Ovary (tissue), 9 donors: ENCODE results near the gene URM1. TPM values are rescaled to one million over a fixed set of nuclear protein-coding genes. Genes with fewer than 3 reads are reported as not detected.
"Not testable (repeated sequence)": the region's sequence is repeated elsewhere in the genome, so short reads cannot be mapped to it uniquely, and the experiment has no call there.

ENCODE experiments used
- DNase-seq, 5 donors: peaks; one replicate each; pipeline ENCODE4 v3.0.0-alpha.2; 2019 to 2020
- H3K27ac ChIP-seq, 2 donors: fragments of 200-600 bp; one replicate each; pipeline versions ENCODE4 v1.5.1 to v1.8.0; 2019 to 2022
- H3K27me3 ChIP-seq: fragments of 200-600 bp; one replicate; pipeline ENCODE4 v1.8.0; 2022
- H3K36me3 ChIP-seq: fragments of 200-600 bp; sonication (generic); one replicate; pipeline ENCODE4 v1.5.1; 2019
- H3K4me1 ChIP-seq: one replicate; pipeline ENCODE4 v1.8.1; 2013; ENCODE audit warnings: mild to moderate bottlenecking, moderate library complexity; ENCODE audit not compliant: insufficient read depth
- H3K4me3 ChIP-seq: fragments of 200-600 bp; sonication (generic); one replicate; pipeline ENCODE4 v1.5.1; 2017
- H3K9me3 ChIP-seq, 2 donors: fragments of 200-600 bp in 1 of 2; sonication (generic) in 1 of 2; one replicate each; pipeline versions ENCODE4 v1.5.1 to v1.8.1; 2013 to 2019; ENCODE audit warnings: mild to moderate bottlenecking in 1 of 2, moderate library complexity in 1 of 2
- EP300 ChIP-seq: sonication (generic); formaldehyde crosslinking; IDR thresholded peaks from one replicate; pipeline ENCODE4 v1.6.1; 2017; ENCODE audit warnings: antibody characterized with exemption
- POLR2A ChIP-seq: fragments of 450-650 bp; IDR thresholded peaks from one replicate; pipeline ENCODE4 v1.6.1; 2017; ENCODE audit warnings: antibody characterized with exemption, mild to moderate bottlenecking, moderate library complexity
- WGBS, 3 donors: extraction: QIAGEN DNeasy Blood & Tissue Kit in 1 of 3; methylation state at CpG; one replicate each; pipeline versions ENCODE4 v1.1.5 to v1.1.7; 2013 to 2017; 5-methylcytosine and 5-hydroxymethylcytosine counted together
- intact Hi-C, 4 donors: fragments of 100-400 bp; cut with DNase I; formaldehyde crosslinking; loops; one replicate each; pipeline versions ENCODE4 v1.11.0 to v1.15.1; 2022 to 2023
- polyA plus RNA-seq, 2 donors: library from polyadenylated mRNA; stranded (reverse); fragments of 200-250 nt in 1 of 2; fragments of 350-450 nt in 1 of 2; fragmentation: Illumina TruSeq in 1 of 2; extraction: RNeasy Lipid Tissue Mini Kit (QIAGEN cat#74804) in 1 of 2; gene quantifications; one replicate each; pipeline ENCODE4 v1.2.3, GENCODE V29; 2013 to 2014
- total RNA-seq, 7 donors: library from RNA; depleted of rRNA in 2 of 7; stranded (reverse); fragments of >200 nt in 2 of 7; fragmentation: NEBNext Ultra II Directional in 3 of 7; extraction: Animal tissue kit (Norgen Biotek cat#: 25700) in 3 of 7; gene quantifications; one replicate each; pipeline versions ENCODE4 v1.1.0 to v1.2.4, GENCODE V29; 2016 to 2023
- TF ChIP-seq, protein P1 (sequence below), 3 donors: fragments of 450-650 bp in 2 of 3; fragments of 200-600 bp in 1 of 3; IDR thresholded peaks; one replicate each; pipeline versions ENCODE4 v1.5.1 to v1.8.0; 2016 to 2022; ENCODE audit warnings: antibody characterized with exemption in 3 of 3, mild to moderate bottlenecking in 1 of 3
- donor health status: DM: no; HTN: no; CAD: no; lungs with moderate emphysema.
- donor health status: DM: no; HTN: no; CAD: no.
- donor health status: Bipolar disorder and iron deficiency.
- donor health status: DM: yes; HTN: yes; CAD: no.
- donor health status: DM: no; HTN: no; CAD: no.
- donor health status: DM: yes; HTN: yes; CAD: no.

Gene URM1
- total and polyA plus RNA-seq, 9 donors, result 20.5 to 51.4 (median 36.0) TPM

- no peak for DNase-seq
- WGBS, 3 donors, result 13 to 17% (median 14%) methylated on average over 11 to 13 of the region's 13 CpGs
These were observed 41.1 kb downstream of the URM1 start for GRCh38 chr9:128412120-128412790.

DNA sequence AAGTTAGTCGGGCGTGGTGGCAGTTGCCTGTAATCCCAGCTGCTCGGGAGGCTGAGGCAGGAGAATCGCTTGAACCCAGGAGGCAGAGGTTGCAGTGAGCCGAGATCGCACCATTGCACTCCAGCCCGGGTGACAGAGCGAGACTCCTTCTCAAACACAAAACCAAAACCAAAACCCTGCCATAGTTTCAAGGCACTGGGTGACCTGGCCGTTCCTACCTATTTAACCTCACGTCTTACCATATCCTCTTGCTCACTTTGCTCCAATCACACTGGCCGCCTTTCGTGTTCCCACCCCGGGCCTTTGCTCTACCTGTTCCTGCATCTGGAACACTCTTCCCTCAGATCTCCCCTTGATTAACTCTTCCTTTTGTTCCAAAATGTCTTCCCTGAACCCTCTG lies 42.6 kb downstream of the URM1 start:
- H3K9me3 ChIP-seq, H3K4me3 ChIP-seq, H3K27ac ChIP-seq, H3K36me3 ChIP-seq, H3K4me1 ChIP-seq, DNase-seq, H3K27me3 ChIP-seq: not testable (repeated sequence)
- WGBS, 3 donors, result 84 to 91% (median 87%) methylated on average over 13 of the region's 13 CpGs
- intact Hi-C loops, result loop anchor here in 1 of 4 donors (10.0 kb wide), 1 partner anchor 49 kb away; no protein-coding TSS in a partner anchor

More at GRCh38 chr9:128412120-128412790, 41.1 kb downstream of the URM1 start:
- no peak overlapping the region for H3K27ac ChIP-seq
- no peak for TF ChIP-seq POLR2A
- TF ChIP-seq, protein P1, sequence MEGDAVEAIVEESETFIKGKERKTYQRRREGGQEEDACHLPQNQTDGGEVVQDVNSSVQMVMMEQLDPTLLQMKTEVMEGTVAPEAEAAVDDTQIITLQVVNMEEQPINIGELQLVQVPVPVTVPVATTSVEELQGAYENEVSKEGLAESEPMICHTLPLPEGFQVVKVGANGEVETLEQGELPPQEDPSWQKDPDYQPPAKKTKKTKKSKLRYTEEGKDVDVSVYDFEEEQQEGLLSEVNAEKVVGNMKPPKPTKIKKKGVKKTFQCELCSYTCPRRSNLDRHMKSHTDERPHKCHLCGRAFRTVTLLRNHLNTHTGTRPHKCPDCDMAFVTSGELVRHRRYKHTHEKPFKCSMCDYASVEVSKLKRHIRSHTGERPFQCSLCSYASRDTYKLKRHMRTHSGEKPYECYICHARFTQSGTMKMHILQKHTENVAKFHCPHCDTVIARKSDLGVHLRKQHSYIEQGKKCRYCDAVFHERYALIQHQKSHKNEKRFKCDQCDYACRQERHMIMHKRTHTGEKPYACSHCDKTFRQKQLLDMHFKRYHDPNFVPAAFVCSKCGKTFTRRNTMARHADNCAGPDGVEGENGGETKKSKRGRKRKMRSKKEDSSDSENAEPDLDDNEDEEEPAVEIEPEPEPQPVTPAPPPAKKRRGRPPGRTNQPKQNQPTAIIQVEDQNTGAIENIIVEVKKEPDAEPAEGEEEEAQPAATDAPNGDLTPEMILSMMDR (IDR thresholded peaks at IDR 0.05), result no peak
- no peaks in the 10 kb centered on the region for H3K27me3 ChIP-seq
- H3K4me1 ChIP-seq, result no peaks in the 10 kb centered on the region
- no peaks in the 10 kb centered on the region for H3K9me3 ChIP-seq
- intact Hi-C loops, result loop anchor here in 1 of 4 donors (10.0 kb wide), 1 partner anchor 47 kb away; no protein-coding TSS in a partner anchor
- H3K36me3 ChIP-seq, result no peaks in the 10 kb centered on the region
- H3K4me3 ChIP-seq, result no peak overlapping the region

GRCh38 chr9:128414461-128414860 lies 43.3 kb downstream of the URM1 start:
- no peak for TF ChIP-seq EP300
- TF ChIP-seq, protein P1 (IDR thresholded peaks at IDR 0.05), result no peak
- no peak for TF ChIP-seq POLR2A
- H3K4me3 ChIP-seq, result no peak overlapping the region
- no peak for DNase-seq
- H3K27ac ChIP-seq, result no peak overlapping the region
- 53 to 60% (median 54%) methylated on average over 3 of the region's 3 CpGs for WGBS, 3 donors
- intact Hi-C loops, result loop anchor here in 1 of 4 donors (10.0 kb wide), 1 partner anchor 50 kb away; no protein-coding TSS in a partner anchor
- H3K4me1 ChIP-seq, result peaks cover 5% of the 10 kb centered on the region
- H3K27me3 ChIP-seq, result no peaks in the 10 kb centered on the region
- H3K9me3 ChIP-seq, result no peaks in the 10 kb centered on the region
- H3K36me3 ChIP-seq, result no peaks in the 10 kb centered on the region

GRCh38 chr9:128415281-128415680 lies 44.1 kb downstream of the URM1 start:
- no peaks in the 10 kb centered on the region for H3K27me3 ChIP-seq
- intact Hi-C loops, result loop anchor here in 1 of 4 donors (10.0 kb wide), 1 partner anchor 50 kb away; no protein-coding TSS in a partner anchor
- 70 to 74% (median 71%) methylated on average over 2 of the region's 2 CpGs for WGBS, 3 donors

More at GRCh38 chr9:128415281-128415680, 44.1 kb downstream of the URM1 start:
- H3K9me3 ChIP-seq, result no peaks in the 10 kb centered on the region
- peaks cover 7% of the 10 kb centered on the region for H3K4me1 ChIP-seq
- TF ChIP-seq, protein P1 (IDR thresholded peaks at IDR 0.05), result no peak
- TF ChIP-seq POLR2A, result no peak
- H3K4me3 ChIP-seq, result no peak overlapping the region
- no peaks in the 10 kb centered on the region for H3K36me3 ChIP-seq
- no peak for DNase-seq
- H3K27ac ChIP-seq, result no peak overlapping the region
